PFSK-1 (cell line): Measurements from ENCODE around the gene FGR.

Source experiments
- POLR2AphosphoS5 ChIP-seq: IDR thresholded peaks from 2 replicates; pipeline ENCODE4 v1.6.1; 2012; ENCODE audit warnings: low read depth, mild to moderate bottlenecking, control low read depth, low read length, moderate library complexity
- TAF1 ChIP-seq: IDR thresholded peaks from 2 replicates; pipeline ENCODE4 v1.6.1; 2012; ENCODE audit warnings: low read length, control low read depth, borderline replicate concordance; ENCODE audit not compliant: insufficient read depth
- TF ChIP-seq, protein P1 (sequence below), 2 experiments: IDR thresholded peaks; 2 replicates each; pipeline versions ENCODE4 v1.6.1 to v1.8.0; 2011 to 2012; ENCODE audit warnings: low read depth in 2 of 2, low read length in 2 of 2, control low read depth in 1 of 2, inconsistent platforms in 1 of 2, mild to moderate bottlenecking in 1 of 2, moderate library complexity in 1 of 2; ENCODE audit not compliant: insufficient read depth in 1 of 2

GRCh38 chr1:27644369-27645070, 9.5 kb upstream of the FGR start:
- TF ChIP-seq, protein P1, sequence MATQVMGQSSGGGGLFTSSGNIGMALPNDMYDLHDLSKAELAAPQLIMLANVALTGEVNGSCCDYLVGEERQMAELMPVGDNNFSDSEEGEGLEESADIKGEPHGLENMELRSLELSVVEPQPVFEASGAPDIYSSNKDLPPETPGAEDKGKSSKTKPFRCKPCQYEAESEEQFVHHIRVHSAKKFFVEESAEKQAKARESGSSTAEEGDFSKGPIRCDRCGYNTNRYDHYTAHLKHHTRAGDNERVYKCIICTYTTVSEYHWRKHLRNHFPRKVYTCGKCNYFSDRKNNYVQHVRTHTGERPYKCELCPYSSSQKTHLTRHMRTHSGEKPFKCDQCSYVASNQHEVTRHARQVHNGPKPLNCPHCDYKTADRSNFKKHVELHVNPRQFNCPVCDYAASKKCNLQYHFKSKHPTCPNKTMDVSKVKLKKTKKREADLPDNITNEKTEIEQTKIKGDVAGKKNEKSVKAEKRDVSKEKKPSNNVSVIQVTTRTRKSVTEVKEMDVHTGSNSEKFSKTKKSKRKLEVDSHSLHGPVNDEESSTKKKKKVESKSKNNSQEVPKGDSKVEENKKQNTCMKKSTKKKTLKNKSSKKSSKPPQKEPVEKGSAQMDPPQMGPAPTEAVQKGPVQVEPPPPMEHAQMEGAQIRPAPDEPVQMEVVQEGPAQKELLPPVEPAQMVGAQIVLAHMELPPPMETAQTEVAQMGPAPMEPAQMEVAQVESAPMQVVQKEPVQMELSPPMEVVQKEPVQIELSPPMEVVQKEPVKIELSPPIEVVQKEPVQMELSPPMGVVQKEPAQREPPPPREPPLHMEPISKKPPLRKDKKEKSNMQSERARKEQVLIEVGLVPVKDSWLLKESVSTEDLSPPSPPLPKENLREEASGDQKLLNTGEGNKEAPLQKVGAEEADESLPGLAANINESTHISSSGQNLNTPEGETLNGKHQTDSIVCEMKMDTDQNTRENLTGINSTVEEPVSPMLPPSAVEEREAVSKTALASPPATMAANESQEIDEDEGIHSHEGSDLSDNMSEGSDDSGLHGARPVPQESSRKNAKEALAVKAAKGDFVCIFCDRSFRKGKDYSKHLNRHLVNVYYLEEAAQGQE (IDR thresholded peaks at IDR 0.05; ENCODE audit: insufficient read depth in 1 of 2, low read depth in 2 of 2, low read length in 2 of 2): no peak
- TF ChIP-seq TAF1 (no peak), POLR2AphosphoS5 (no peak)
